ENCODE measurements around the gene PTGES2. TPM values are rescaled to one million over a fixed set of nuclear protein-coding genes. Genes with fewer than 3 reads are reported as not detected.

The PTGES2 gene
- total and polyA plus RNA-seq, 2 of the 13 experiments (the other 11 are each of a cell fraction or from before 2014, with no cell fraction given) = 63.7 to 79.8 TPM

GRCh38 chr9:128127990-128128835 lies 684 bp upstream of the PTGES2 start (continued):
- TF ChIP-seq EHMT2 (IDR thresholded peaks at IDR 0.05; ENCODE audit: borderline replicate concordance, low read depth, low read length) = no peak
- no peak for TF ChIP-seq CCDC6 (CRISPR knock-in tag; IDR thresholded peaks at IDR 0.05)
- no peak for TF ChIP-seq NRL (CRISPR knock-in tag; IDR thresholded peaks at IDR 0.05; ENCODE audit: borderline replicate concordance)
- no peak for TF ChIP-seq GTF3A (CRISPR knock-in tag; conservative IDR thresholded peaks at IDR 0.05)
- no peak for TF ChIP-seq ZNF672 (CRISPR knock-in tag; IDR thresholded peaks at IDR 0.05)
- TF ChIP-seq ZNF124 (CRISPR knock-in tag; IDR thresholded peaks at IDR 0.05) = no peak; the same call in 1 of the 2 replicates
- no peak for TF ChIP-seq ARNT (IDR thresholded peaks at IDR 0.05)
- TF ChIP-seq ZNF207 (IDR thresholded peaks at IDR 0.05; ENCODE audit: borderline replicate concordance) = no peak
- no peak for TF ChIP-seq ZBTB2 (CRISPR knock-in tag; IDR thresholded peaks at IDR 0.05; ENCODE audit: low read depth)
- TF ChIP-seq ELF1 (CRISPR knock-in tag; IDR thresholded peaks at IDR 0.05) = peak; percentile 79
- no peak for TF ChIP-seq ONECUT2 (CRISPR knock-in tag; IDR thresholded peaks at IDR 0.05)
- TF ChIP-seq CSRNP1 (CRISPR knock-in tag; IDR thresholded peaks at IDR 0.05) = no peak
- no peak for TF ChIP-seq CBX2 (IDR thresholded peaks at IDR 0.05; ENCODE audit: low read depth, low read length)
- no peak for TF ChIP-seq CBX2 (CRISPR knock-in tag; IDR thresholded peaks at IDR 0.05; ENCODE audit: low read depth)
- TF ChIP-seq TBL1XR1 (IDR thresholded peaks at IDR 0.05; ENCODE audit: borderline replicate concordance, low read length, partially characterized antibody) = no peak
- no peak for TF ChIP-seq PREB (CRISPR knock-in tag; IDR thresholded peaks at IDR 0.05)
- no peak; the same call in 1 of the 2 replicates for TF ChIP-seq KMT2A (CRISPR knock-in tag; IDR thresholded peaks at IDR 0.05)
- no peak for TF ChIP-seq ZNF562 (CRISPR knock-in tag; IDR thresholded peaks at IDR 0.05; ENCODE audit: borderline replicate concordance)
- TF ChIP-seq ZNF337 (CRISPR knock-in tag; IDR thresholded peaks at IDR 0.05; ENCODE audit: borderline replicate concordance, low read depth) = no peak
- TF ChIP-seq ZNF850 (CRISPR knock-in tag; conservative IDR thresholded peaks at IDR 0.05) = 0 out of 2 replicates have a peak, but pooled peaks have one; percentile 47
- TF ChIP-seq ZSCAN29 (CRISPR knock-in tag; conservative IDR thresholded peaks at IDR 0.05) = peak; percentile 29; the same call in 1 of the 2 replicates
- no peak for TF ChIP-seq SMAD1 (CRISPR knock-in tag; IDR thresholded peaks at IDR 0.05; ENCODE audit: borderline replicate concordance, low read depth)
- no peak for TF ChIP-seq NFE2 (CRISPR knock-in tag; IDR thresholded peaks at IDR 0.05)
- TF ChIP-seq ZNF775 (CRISPR knock-in tag; IDR thresholded peaks at IDR 0.05; ENCODE audit: borderline replicate concordance) = no peak
- no peak for TF ChIP-seq ZIK1 (CRISPR knock-in tag; IDR thresholded peaks at IDR 0.05; ENCODE audit: borderline replicate concordance, low read depth)
- peak; percentile 60; the same call in 1 of the 2 replicates for TF ChIP-seq HIVEP1 (CRISPR knock-in tag; IDR thresholded peaks at IDR 0.05)
- TF ChIP-seq CCAR2 (optimal IDR thresholded peaks at IDR 0.05; ENCODE audit: low read depth, low read length) = no peak
- no peak for TF ChIP-seq ZFP1 (CRISPR knock-in tag; IDR thresholded peaks at IDR 0.05)
